Measurements from ENCODE around the gene BEGAIN. TPM values are rescaled to one million over a fixed set of nuclear protein-coding genes. Genes with fewer than 3 reads are reported as not detected.

The BEGAIN gene
- total and polyA plus RNA-seq, 4 donors, result 0.27 to 1.6 (median 1.3) TPM

- no peak overlapping the region for H3K9ac ChIP-seq (ENCODE audit: insufficient read depth in 1 of 2, low read length in 2 of 2)
- no peak overlapping the region for H3K27ac ChIP-seq (ENCODE audit: low read depth in 1 of 2, low read length in 1 of 2)
- no peaks in the 10 kb centered on the region for H3K9me3 ChIP-seq (ENCODE audit: control insufficient read depth in 4 of 4, insufficient read depth in 3 of 4, low read length in 3 of 4)
- DNase-seq, result no peak
- ATAC-seq (ENCODE audit: insufficient read depth, low FRiP score), result no peak
- H3K36me3 ChIP-seq (ENCODE audit: control insufficient read depth in 4 of 4, insufficient read depth in 4 of 4, low read length in 4 of 4), result no peaks in the 10 kb centered on the region
- 97 to 98% methylated on average over 62 to 69 of the region's 69 CpGs for WGBS, 2 donors
- no peak for TF ChIP-seq CTCF (IDR thresholded peaks at IDR 0.05; ENCODE audit: control extremely low read depth, extremely low read depth)
- H3K4me1 ChIP-seq (ENCODE audit: control insufficient read depth in 5 of 5, insufficient read depth in 5 of 5, low read length in 5 of 5), result peaks cover 0 to 2% (median 0%) of the 10 kb centered on the region in 5 donors
- no peaks in the 10 kb centered on the region for H3K27me3 ChIP-seq (ENCODE audit: control insufficient read depth in 3 of 3, insufficient read depth in 3 of 3, low read length in 2 of 3)
- no peak overlapping the region for H3K4me3 ChIP-seq
These were observed 48.7 kb downstream of the BEGAIN start for GRCh38 chr14:100538351-100539002.

GRCh38 chr14:100537446-100538350 lies 49.5 kb downstream of the BEGAIN start:
- no peak overlapping the region for H3K27ac ChIP-seq (ENCODE audit: low read depth in 1 of 2, low read length in 1 of 2)
- no peak for TF ChIP-seq CTCF (IDR thresholded peaks at IDR 0.05; ENCODE audit: control extremely low read depth, extremely low read depth)

GRCh38 chr14:100536721-100537445 lies 50.3 kb downstream of the BEGAIN start:
- no peak overlapping the region for H3K9ac ChIP-seq (ENCODE audit: insufficient read depth in 1 of 2, low read length in 2 of 2)
- no peak for TF ChIP-seq CTCF (IDR thresholded peaks at IDR 0.05; ENCODE audit: control extremely low read depth, extremely low read depth)
- no peaks in the 10 kb centered on the region for H3K9me3 ChIP-seq (ENCODE audit: control insufficient read depth in 4 of 4, insufficient read depth in 3 of 4, low read length in 3 of 4)
- no peaks in the 10 kb centered on the region for H3K27me3 ChIP-seq (ENCODE audit: control insufficient read depth in 3 of 3, insufficient read depth in 3 of 3, low read length in 2 of 3)
- ATAC-seq (ENCODE audit: insufficient read depth, low FRiP score) (no peak), DNase-seq (peak in 1 of 3 donors; percentile 11)
- no peak overlapping the region for H3K4me3 ChIP-seq
- peaks cover 0 to 2% (median 0%) of the 10 kb centered on the region in 5 donors for H3K4me1 ChIP-seq (ENCODE audit: control insufficient read depth in 5 of 5, insufficient read depth in 5 of 5, low read length in 5 of 5)
- 91 to 93% methylated on average over 29 of the region's 29 CpGs for WGBS, 2 donors
- no peak overlapping the region for H3K27ac ChIP-seq (ENCODE audit: low read depth in 1 of 2, low read length in 1 of 2)
- H3K36me3 ChIP-seq (ENCODE audit: control insufficient read depth in 4 of 4, insufficient read depth in 4 of 4, low read length in 4 of 4), result no peaks in the 10 kb centered on the region

More at GRCh38 chr14:100537446-100538350, 49.5 kb downstream of the BEGAIN start:
- peak in 1 of 3 donors; percentile 9 for DNase-seq
- H3K4me1 ChIP-seq (ENCODE audit: control insufficient read depth in 5 of 5, insufficient read depth in 5 of 5, low read length in 5 of 5), result peaks cover 0 to 2% (median 0%) of the 10 kb centered on the region in 5 donors
- no peaks in the 10 kb centered on the region for H3K36me3 ChIP-seq (ENCODE audit: control insufficient read depth in 4 of 4, insufficient read depth in 4 of 4, low read length in 4 of 4)
- H3K9me3 ChIP-seq (ENCODE audit: control insufficient read depth in 4 of 4, insufficient read depth in 3 of 4, low read length in 3 of 4), result no peaks in the 10 kb centered on the region
- WGBS, 2 donors, result 91 to 93% methylated on average over 47 to 53 of the region's 53 CpGs
- H3K27me3 ChIP-seq (ENCODE audit: control insufficient read depth in 3 of 3, insufficient read depth in 3 of 3, low read length in 2 of 3), result no peaks in the 10 kb centered on the region
- H3K4me3 ChIP-seq, result no peak overlapping the region
- H3K9ac ChIP-seq (ENCODE audit: insufficient read depth in 1 of 2, low read length in 2 of 2), result no peak overlapping the region
- no peak for ATAC-seq (ENCODE audit: insufficient read depth, low FRiP score)

Data from lung (tissue), 12 donors.